ENCODE data around the gene OR8B8. TPM values are rescaled to one million over a fixed set of nuclear protein-coding genes. Genes with fewer than 3 reads are reported as not detected.

OR8B8 gene
- total RNA-seq, 2 experiments from 2014 or later, result not detected

DNA sequence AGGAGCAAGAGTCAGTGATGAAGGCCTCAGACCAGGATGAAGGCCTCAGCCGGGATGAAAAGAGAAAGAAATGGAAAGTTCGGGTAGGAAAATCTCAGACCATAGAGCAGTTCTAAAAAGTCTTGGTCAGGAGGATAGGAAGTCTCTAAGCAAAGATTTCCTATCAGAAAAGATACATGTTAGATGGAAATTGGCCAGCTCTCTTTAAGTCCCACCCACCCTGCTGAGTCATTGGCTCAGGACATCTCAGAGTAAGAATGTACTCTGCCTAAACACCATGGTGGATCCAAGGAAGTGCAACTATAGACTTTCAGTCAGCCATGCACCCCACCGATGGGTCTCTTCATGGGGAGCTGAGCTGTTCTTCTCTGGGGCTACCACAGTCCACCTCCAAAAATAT is 51.1 kb downstream of the OR8B8 start:
- Histone ChIP-seq H3K9me2 (ENCODE audit: insufficient read depth, low read length) (no peaks in the 10 kb centered on the region), H3K4me2 (ENCODE audit: low read length) (no peak overlapping the region), H3K27ac (ENCODE audit: low read depth, low read length, poor library complexity, severe bottlenecking) (no peak overlapping the region), H2AFZ (ENCODE audit: low read length) (no peak overlapping the region), H3K9me3 (ENCODE audit: low read length) (no peaks in the 10 kb centered on the region), H4K20me1 (ENCODE audit: insufficient read depth, low read length) (no peaks in the 10 kb centered on the region), H3K4me1 (ENCODE audit: insufficient read depth, low read length, poor library complexity, severe bottlenecking) (no peaks in the 10 kb centered on the region), H3K79me2 (ENCODE audit: insufficient read depth, low read depth, low read length) (no peaks in the 10 kb centered on the region), H3K4me3 (ENCODE audit: low read depth, low read length, poor library complexity, severe bottlenecking) (no peak overlapping the region), H3K36me3 (ENCODE audit: insufficient read depth, low read length) (no peaks in the 10 kb centered on the region)
- intact Hi-C loops (cut with micrococcal nuclease; ENCODE audit: unreplicated experiment), result no loop called here
- BruUV-seq (replicated peaks), result no TSS peak
- ChIA-PET POLR2A (interaction anchor here (0.7 kb wide), 1 partner anchor 184 kb away, joined by 3 read pairs; no protein-coding TSS in a partner anchor), CTCF (ENCODE audit: unreplicated experiment) (no interaction called here)
- DNase-seq (ENCODE audit: low spot score), result no peak
- TF ChIP-seq, protein P1, sequence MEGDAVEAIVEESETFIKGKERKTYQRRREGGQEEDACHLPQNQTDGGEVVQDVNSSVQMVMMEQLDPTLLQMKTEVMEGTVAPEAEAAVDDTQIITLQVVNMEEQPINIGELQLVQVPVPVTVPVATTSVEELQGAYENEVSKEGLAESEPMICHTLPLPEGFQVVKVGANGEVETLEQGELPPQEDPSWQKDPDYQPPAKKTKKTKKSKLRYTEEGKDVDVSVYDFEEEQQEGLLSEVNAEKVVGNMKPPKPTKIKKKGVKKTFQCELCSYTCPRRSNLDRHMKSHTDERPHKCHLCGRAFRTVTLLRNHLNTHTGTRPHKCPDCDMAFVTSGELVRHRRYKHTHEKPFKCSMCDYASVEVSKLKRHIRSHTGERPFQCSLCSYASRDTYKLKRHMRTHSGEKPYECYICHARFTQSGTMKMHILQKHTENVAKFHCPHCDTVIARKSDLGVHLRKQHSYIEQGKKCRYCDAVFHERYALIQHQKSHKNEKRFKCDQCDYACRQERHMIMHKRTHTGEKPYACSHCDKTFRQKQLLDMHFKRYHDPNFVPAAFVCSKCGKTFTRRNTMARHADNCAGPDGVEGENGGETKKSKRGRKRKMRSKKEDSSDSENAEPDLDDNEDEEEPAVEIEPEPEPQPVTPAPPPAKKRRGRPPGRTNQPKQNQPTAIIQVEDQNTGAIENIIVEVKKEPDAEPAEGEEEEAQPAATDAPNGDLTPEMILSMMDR (conservative IDR thresholded peaks at IDR 0.05; ENCODE audit: low read length), result no peak
- no peak for TF ChIP-seq EZH2phosphoT487 (IDR thresholded peaks at IDR 0.05; ENCODE audit: borderline replicate concordance, low read depth, low read length)

Other genes with a start within 250 kb of the OR8B8 start
- gene OR8G1, start 204.6 kb downstream of the OR8B8 start, total RNA-seq (2014; rRNA removed; shearing (Covaris generic)), result not detected in 2 replicates
- gene OR8G1, start 204.6 kb downstream of the OR8B8 start, total RNA-seq (2022), result not detected in 2 replicates
- not detected in 2 replicates for gene OR8G5, start 189.3 kb downstream of the OR8B8 start, total RNA-seq (2014; rRNA removed; shearing (Covaris generic))
- gene OR8G5, start 189.3 kb downstream of the OR8B8 start, total RNA-seq (2022), result not detected in 2 replicates
- gene OR8D1, start 131.7 kb downstream of the OR8B8 start, total RNA-seq (2014; rRNA removed; shearing (Covaris generic)), result not detected in 2 replicates
- not detected in 2 replicates for gene OR8D1, start 131.7 kb downstream of the OR8B8 start, total RNA-seq (2022)
- gene OR8D2, start 125.5 kb downstream of the OR8B8 start, total RNA-seq (2014; rRNA removed; shearing (Covaris generic)), result not detected in 2 replicates
- gene OR8D2, start 125.5 kb downstream of the OR8B8 start, total RNA-seq (2022), result not detected in 2 replicates
- not detected in 2 replicates for gene OR8B2, start 61.2 kb downstream of the OR8B8 start, total RNA-seq (2014; rRNA removed; shearing (Covaris generic))
- gene OR8B2, start 61.2 kb downstream of the OR8B8 start, total RNA-seq (2022), result not detected in 2 replicates
- not detected in 2 replicates for gene OR8B3, start 46.7 kb downstream of the OR8B8 start, total RNA-seq (2014; rRNA removed; shearing (Covaris generic))
- gene OR8B3, start 46.7 kb downstream of the OR8B8 start, total RNA-seq (2022), result not detected in 2 replicates
- not detected in 2 replicates for gene OR8B4, start 20.8 kb downstream of the OR8B8 start, total RNA-seq (2014; rRNA removed; shearing (Covaris generic))
- gene OR8B4, start 20.8 kb downstream of the OR8B8 start, total RNA-seq (2022), result not detected in 2 replicates
- gene OR8B12, start 98.0 kb upstream of the OR8B8 start, total RNA-seq (2014; rRNA removed; shearing (Covaris generic)), result not detected in 2 replicates
- gene OR8B12, start 98.0 kb upstream of the OR8B8 start, total RNA-seq (2022), result not detected in 2 replicates
- not detected in 2 replicates for gene OR8A1, start 124.3 kb upstream of the OR8B8 start, total RNA-seq (2014; rRNA removed; shearing (Covaris generic))
- gene OR8A1, start 124.3 kb upstream of the OR8B8 start, total RNA-seq (2022), result not detected in 2 replicates
- not detected in 2 replicates for gene PANX3, start 165.7 kb upstream of the OR8B8 start, total RNA-seq (2014; rRNA removed; shearing (Covaris generic))
- not detected in 2 replicates for gene PANX3, start 165.7 kb upstream of the OR8B8 start, total RNA-seq (2022)
- 23.3 and 30.0 TPM in 2 replicates for gene TBRG1, start 177.2 kb upstream of the OR8B8 start, total RNA-seq (2014; rRNA removed; shearing (Covaris generic))
- gene TBRG1, start 177.2 kb upstream of the OR8B8 start, total RNA-seq (2022), result 34.0 and 39.1 TPM in 2 replicates
- 2.6 and 4.8 TPM in 2 replicates for gene SIAE, start 228.0 kb upstream of the OR8B8 start, total RNA-seq (2014; rRNA removed; shearing (Covaris generic))
- gene SIAE, start 228.0 kb upstream of the OR8B8 start, total RNA-seq (2022), result 7.3 and 8.6 TPM in 2 replicates
- gene SPA17, start 228.2 kb upstream of the OR8B8 start, total RNA-seq (2014; rRNA removed; shearing (Covaris generic)), result 2.4 and 5.1 TPM in 2 replicates
- 5.1 and 5.5 TPM in 2 replicates for gene SPA17, start 228.2 kb upstream of the OR8B8 start, total RNA-seq (2022)

Measured in OCI-LY7 (cell line).